HepG2 (cell line): ENCODE measurements around the gene PHF23. TPM values are rescaled to one million over a fixed set of nuclear protein-coding genes. Genes with fewer than 3 reads are reported as not detected.

Source experiments
- ATAC-seq: fragments of 200-7000 bp; cut with Tn5 transposase; 3 replicates; pipeline ENCODE4 v1.9.1; 2020; ENCODE audit warnings: mild to moderate bottlenecking, moderate library complexity
- BruUV-seq: library from RNA; stranded (reverse); fragments of 400-500 nt; replicated peaks from 2 replicates; lab custom pipeline; 2021; lab: Mats Ljungman, UMichigan
- CTCF ChIA-PET: fragments of 300-600 bp; formaldehyde crosslinking; extraction: SDS; loops from one replicate; lab custom pipeline; 2021; ENCODE audit warnings: low total read pairs, inconsistent platforms, low intra/inter-chr PET ratio; lab: Yijun Ruan, JAX
- POLR2A ChIA-PET: fragments of 350-600 bp; sonication (Branson Sonifier 250); formaldehyde crosslinking; loops from one replicate; lab custom pipeline; 2020; ENCODE audit warnings: antibody characterized with exemption, inconsistent platforms; lab: Yijun Ruan, JAX
- DNase-seq: peaks from one replicate; pipeline ENCODE4 v3.0.0-alpha.2; 2015; ENCODE audit warnings: low spot score
- FAIRE-seq: peaks from 3 replicates; lab custom pipeline; 2011; peaks lifted over from hg19 to GRCh38; lab: Jason Lieb, UNC
- H2AFZ ChIP-seq: one replicate; pipeline ENCODE4 v1.6.1; 2011; ENCODE audit warnings: low read length, inconsistent platforms
- H3K27ac ChIP-seq: fragments of 300-600 bp; 3 replicates; pipeline ENCODE4 v1.8.0; 2011; ENCODE audit warnings: mixed run types, mild to moderate bottlenecking, mixed read lengths, low read length, inconsistent platforms; ENCODE audit not compliant: insufficient read depth; ENCODE audit errors: extremely low read length
- H3K27me3 ChIP-seq, 2 experiments: fragments of 200-600 bp in 1 of 2; 2 replicates in 1 of 2; 3 replicates in 1 of 2; pipeline versions ENCODE4 v1.6.0 to v1.8.0; 2011; ENCODE audit warnings: low read length in 2 of 2, mild to moderate bottlenecking in 2 of 2, moderate library complexity in 2 of 2, inconsistent platforms in 1 of 2; ENCODE audit not compliant: insufficient read depth in 2 of 2, control insufficient read depth in 1 of 2
- H3K36me3 ChIP-seq, 2 experiments: fragments of 200-600 bp in 1 of 2; replicated peaks in 1 of 2; 2 replicates in 1 of 2; 3 replicates in 1 of 2; pipeline versions ENCODE4 v1.5.1 to v1.8.0; 2011; ENCODE audit warnings: low read length in 2 of 2, inconsistent platforms in 1 of 2; ENCODE audit not compliant: insufficient read depth in 2 of 2, control insufficient read depth in 1 of 2
- H3K4me1 ChIP-seq: 2 replicates; pipeline ENCODE4 v1.5.1; 2012; ENCODE audit warnings: low read length, inconsistent platforms; ENCODE audit not compliant: insufficient read depth
- H3K4me2 ChIP-seq: 2 replicates; pipeline ENCODE4 v1.6.0; 2011; ENCODE audit warnings: low read depth, low read length, inconsistent platforms
- H3K4me3 ChIP-seq, 3 experiments: fragments of 200-600 bp in 1 of 3; sonication (generic), shearing (Covaris generic) in 1 of 3; replicated peaks in 1 of 3; 2 replicates each; pipeline ENCODE4 v1.5.1; 2011 to 2016; ENCODE audit warnings: low read length in 3 of 3, inconsistent platforms in 2 of 3, low read depth in 2 of 3, mild to moderate bottlenecking in 2 of 3, control low read depth in 1 of 3, mixed read lengths in 1 of 3; ENCODE audit not compliant: insufficient read depth in 1 of 3
- H3K79me2 ChIP-seq: one replicate; pipeline ENCODE4 v1.6.1; 2011; ENCODE audit warnings: low read length, inconsistent platforms; ENCODE audit not compliant: insufficient read depth
- H3K9ac ChIP-seq: 2 replicates; pipeline ENCODE4 v1.6.0; 2011; ENCODE audit warnings: mild to moderate bottlenecking, low read depth, low read length, inconsistent platforms; ENCODE audit not compliant: insufficient read depth
- H3K9me3 ChIP-seq: 2 replicates; pipeline ENCODE4 v1.5.1; 2012; ENCODE audit warnings: mild to moderate bottlenecking, low read length
- H4K20me1 ChIP-seq: 2 replicates; pipeline ENCODE4 v1.6.0; 2011; ENCODE audit warnings: inconsistent platforms, mild to moderate bottlenecking, low read length, moderate library complexity; ENCODE audit not compliant: insufficient read depth
- AFF4 ChIP-seq: sonication (generic); formaldehyde crosslinking; IDR thresholded peaks from 2 replicates; pipeline ENCODE4 v1.4.0; 2020; ENCODE audit warnings: missing genetic modification reagents
- AGO2 ChIP-seq: fragments of 200-400 bp; formaldehyde crosslinking; optimal IDR thresholded peaks from 2 replicates; pipeline ENCODE3; 2017; ENCODE audit warnings: mild to moderate bottlenecking, low read depth, low read length, moderate library complexity
- CSRNP2 ChIP-seq: sonication (generic); formaldehyde crosslinking; conservative IDR thresholded peaks from 2 replicates; pipeline ENCODE4 v1.8.0; 2022; ENCODE audit warnings: low read depth, missing genetic modification reagents
- DMTF1 ChIP-seq: sonication (generic); formaldehyde crosslinking; IDR thresholded peaks from 2 replicates; pipeline ENCODE4 v1.4.0; 2020; ENCODE audit warnings: mild to moderate bottlenecking, missing genetic modification reagents
- GFI1 ChIP-seq: sonication (generic); formaldehyde crosslinking; IDR thresholded peaks from 2 replicates; pipeline ENCODE4 v1.5.0; 2020; ENCODE audit warnings: missing genetic modification reagents, mild to moderate bottlenecking, borderline replicate concordance
- HNF4G ChIP-seq, 2 experiments: sonication (generic) in 1 of 2; formaldehyde crosslinking in 1 of 2; IDR thresholded peaks; 2 replicates each; pipeline versions ENCODE4 v1.4.0 to v1.6.1; 2011 to 2020; ENCODE audit warnings: borderline replicate concordance in 2 of 2, low read depth in 2 of 2, mild to moderate bottlenecking in 2 of 2, low read length in 1 of 2, missing genetic modification reagents in 1 of 2, moderate library complexity in 1 of 2
- HNRNPLL ChIP-seq: fragments of 200-400 bp; formaldehyde crosslinking; IDR thresholded peaks from 2 replicates; pipeline ENCODE4 v1.6.1; 2017; ENCODE audit warnings: mild to moderate bottlenecking, low read depth, low read length; ENCODE audit not compliant: poor library complexity, severe bottlenecking
- MIER2 ChIP-seq: IDR thresholded peaks from 2 replicates; pipeline ENCODE4 v1.6.1; 2016; ENCODE audit warnings: missing biosample characterization, missing genetic modification reagents
- NR1H2 ChIP-seq: sonication (generic); formaldehyde crosslinking; IDR thresholded peaks from 2 replicates; pipeline ENCODE4 v1.8.1; 2022; ENCODE audit warnings: low read depth, missing genetic modification reagents, borderline replicate concordance
- TEF ChIP-seq: sonication (generic); formaldehyde crosslinking; IDR thresholded peaks from 2 replicates; pipeline ENCODE4 v1.5.0; 2020; ENCODE audit warnings: missing genetic modification reagents
- TOE1 ChIP-seq: sonication (generic); formaldehyde crosslinking; IDR thresholded peaks from 2 replicates; pipeline ENCODE4 v1.4.0; 2020; ENCODE audit warnings: mild to moderate bottlenecking, missing genetic modification reagents
- WIZ ChIP-seq: sonication (generic); formaldehyde crosslinking; IDR thresholded peaks from 2 replicates; pipeline ENCODE4 v1.5.1; 2020; ENCODE audit warnings: mild to moderate bottlenecking, missing genetic modification reagents
- ZNF275 ChIP-seq: sonication (generic); formaldehyde crosslinking; IDR thresholded peaks from 2 replicates; pipeline ENCODE4 v1.8.0; 2022; ENCODE audit warnings: missing genetic modification reagents, mild to moderate bottlenecking, inconsistent platforms, borderline replicate concordance
- WGBS: methylation state at CpG from one replicate; pipeline ENCODE4 v1.1.6; 2017; ENCODE audit warnings: low lambda C conversion rate; 5-methylcytosine and 5-hydroxymethylcytosine counted together
- in situ Hi-C: cut with HindIII; loops from 2 replicates; pipeline ENCODE4 v1.10.0; 2017; ENCODE audit warnings: low pct_unique_long_range_greater_than_20kb; ENCODE audit not compliant: extremely low pct_ligation_motif_present
- intact Hi-C: fragments of 100-400 bp; cut with micrococcal nuclease; formaldehyde crosslinking; loops from one replicate; pipeline ENCODE4 v1.10.0; 2022; ENCODE audit not compliant: unreplicated experiment
- polyA plus RNA-seq, 8 experiments: library from polyadenylated mRNA; depleted of rRNA in 3 of 8; stranded (reverse) in 7 of 8; unstranded in 1 of 8; fragments of >200 nt; fragmentation: Illumina TruSeq in 4 of 8; extraction: Trizol in 4 of 8; gene quantifications; 2 replicates each; pipeline versions ENCODE4 v1.2.1 to v1.2.3, GENCODE V29; 2011 to 2016; ENCODE audit warnings: low read depth in 4 of 8, missing spikeins in 1 of 8, mixed read lengths in 1 of 8; ENCODE audit not compliant: insufficient read depth in 1 of 8
- total RNA-seq, 5 experiments: library from RNA; depleted of rRNA; stranded (reverse); fragments of >200 nt; fragmentation: Illumina TruSeq; extraction: Trizol; gene quantifications; 2 replicates each; pipeline ENCODE4 v1.2.3, GENCODE V29; 2016; ENCODE audit warnings: low read depth in 1 of 5

The PHF23 gene
- total and polyA plus RNA-seq, 2 of the 13 experiments (the other 11 are each of a cell fraction or from before 2014, with no cell fraction given) = 27.6 to 33.2 TPM

- Histone ChIP-seq H3K4me3 (no peak overlapping the region), H3K4me2 (peak overlapping the region; percentile 84), H3K4me1 (peaks cover 58% of the 10 kb centered on the region), H3K27ac (peak overlapping the region; percentile 88), H3K9ac (peak overlapping the region; percentile 96; the same call in 1 of the 2 replicates), H3K27me3 (no peaks in the 10 kb centered on the region; a peak in 1 of 5 replicates), H3K79me2 (peaks cover 66% of the 10 kb centered on the region), H3K9me3 (no peaks in the 10 kb centered on the region), H2AFZ (no peak overlapping the region), H3K36me3 (peaks cover 10 to 26% of the 10 kb centered on the region in 2 experiments), H4K20me1 (peaks cover 12% of the 10 kb centered on the region; the same call in 1 of the 2 replicates)
- FAIRE-seq (no peak), ATAC-seq (no peak), DNase-seq (no peak)
- CTCF ChIA-PET = no interaction called here
- BruUV-seq = no TSS peak
- 94% methylated on average over 6 of the region's 6 CpGs for WGBS
- POLR2A ChIA-PET = interaction anchor here (1.1 to 8.9 kb wide), 5 partner anchors 14 to 58 kb away, joined by 3 to 140 read pairs (median 5); partner anchors contain the start of genes ACADVL, ASGR1 and DLG4
- in situ Hi-C loops = no loop called here
- intact Hi-C loops = loop anchor here (10.0 kb wide), 1 partner anchor 62 kb away; the partner anchor contains the start of gene ASGR1
- TF ChIP-seq TOE1 (CRISPR knock-in tag) = no peak
- TF ChIP-seq HNF4G (IDR thresholded peaks at IDR 0.05; ENCODE audit: borderline replicate concordance, low read depth, low read length) = no peak
- no peak for TF ChIP-seq HNF4G (CRISPR knock-in tag; IDR thresholded peaks at IDR 0.05; ENCODE audit: borderline replicate concordance, low read depth)
- no peak for TF ChIP-seq GFI1 (CRISPR knock-in tag)
- TF ChIP-seq DMTF1 (CRISPR knock-in tag) = no peak
- TF ChIP-seq AGO2 = no peak
- no peak for TF ChIP-seq MIER2 (CRISPR knock-in tag)
- TF ChIP-seq NR1H2 = no peak
- no peak for TF ChIP-seq WIZ (CRISPR knock-in tag)
- TF ChIP-seq AFF4 (CRISPR knock-in tag) = no peak
- no peak for TF ChIP-seq TEF
- TF ChIP-seq ZNF275 (CRISPR knock-in tag) = no peak
- TF ChIP-seq CSRNP2 (CRISPR knock-in tag) = no peak
- no peak for TF ChIP-seq HNRNPLL
Measured at GRCh38 chr17:7236808-7237207, 2.4 kb downstream of the PHF23 start.
